Pancreas (tissue), 10 donors: ENCODE measurements around the gene ACOT13. TPM values are rescaled to one million over a fixed set of nuclear protein-coding genes. Genes with fewer than 3 reads are reported as not detected.
"Not testable (repeated sequence)": the region's sequence is repeated elsewhere in the genome, so short reads cannot be mapped to it uniquely, and the experiment has no call there.

ENCODE experiments used
- ATAC-seq, 4 donors: fragments of 200-7000 bp; cut with Tn5 transposase; one replicate each; pipeline versions ENCODE4 v1.8.0 to v1.9.1; 2020; ENCODE audit warnings: mild to moderate bottlenecking in 4 of 4, moderate library complexity in 4 of 4
- DNase-seq, 6 donors: peaks; one replicate each; pipeline ENCODE4 v3.0.0-alpha.2; 2020
- FAIRE-seq: peaks from 2 replicates; lab custom pipeline; 2012; peaks lifted over from hg19 to GRCh38; lab: Jason Lieb, UNC
- H3K27ac ChIP-seq, 4 donors: fragments of 200-600 bp; sonication (generic); 1 replicate in 3 of 4; 2 replicates in 1 of 4; pipeline versions ENCODE4 v1.5.0 to v1.8.0; 2020
- H3K27me3 ChIP-seq, 4 donors: fragments of 200-600 bp; one replicate each; pipeline ENCODE4 v1.8.0; 2021
- H3K36me3 ChIP-seq, 3 donors: fragments of 200-600 bp; sonication (generic) in 1 of 3; one replicate each; pipeline versions ENCODE4 v1.5.0 to v1.8.0; 2020 to 2021
- H3K4me1 ChIP-seq, 3 donors: fragments of 200-600 bp; one replicate each; pipeline ENCODE4 v1.8.0; 2021
- H3K4me3 ChIP-seq, 4 donors: fragments of 200-600 bp; sonication (generic) in 2 of 4; one replicate each; pipeline versions ENCODE4 v1.5.0 to v1.8.0; 2020 to 2021
- H3K9me3 ChIP-seq, 4 donors: fragments of 200-600 bp; one replicate each; pipeline ENCODE4 v1.8.0; 2021
- CTCF ChIP-seq, 4 donors: fragments of 200-600 bp; sonication (generic) in 3 of 4; IDR thresholded peaks; one replicate each; pipeline versions ENCODE4 v1.5.0 to v1.8.0; 2021; ENCODE audit warnings: antibody characterized with exemption in 4 of 4
- WGBS, 2 donors: extraction: QIAGEN DNeasy Blood & Tissue Kit; methylation state at CpG; one replicate each; pipeline ENCODE4 v1.1.7; 2013; 5-methylcytosine and 5-hydroxymethylcytosine counted together
- intact Hi-C, 3 donors: fragments of 100-400 bp; cut with DNase I; formaldehyde crosslinking; loops; one replicate each; pipeline versions ENCODE4 v1.11.1 to v1.14.2; 2022
- polyA plus RNA-seq, 2 donors: library from polyadenylated mRNA; stranded (reverse); fragments of 200-250 nt; gene quantifications; one replicate each; pipeline ENCODE4 v1.2.3, GENCODE V29; 2013
- total RNA-seq, 6 donors: library from RNA; stranded (reverse); fragmentation: NEBNext Ultra II Directional in 4 of 6; extraction: Animal tissue kit (Norgen Biotek cat#: 25700) in 4 of 6; gene quantifications; one replicate each; pipeline versions ENCODE4 v1.2.1 to v1.2.4, GENCODE V29; 2021 to 2023
- donor health status: healthy with polysubstance abuse.
- donor health status: DM: no; HTN: no; CAD: no; lungs with moderate emphysema.
- donor health status: DM: no; HTN: no; CAD: no.
- donor health status: control.
- donor health status: control.
- donor health status: Bipolar disorder and iron deficiency.
- donor health status: DM: yes; HTN: yes; CAD: no.
- donor health status: DM: no; HTN: no; CAD: no.
- donor health status: DM: no; HTN: no; CAD: no.
- donor health status: DM: yes; HTN: yes; CAD: no.

The ACOT13 gene
- total and polyA plus RNA-seq, 8 donors = 7.1 to 17.7 (median 10.2) TPM

GRCh38 chr6:24659561-24659960, 7.3 kb upstream of the ACOT13 start:
- Histone ChIP-seq H3K36me3 (peaks cover 0 to 3% (median under 1%) of the 10 kb centered on the region in 3 donors), H3K27me3 (no peaks in the 10 kb centered on the region), H3K9me3 (no peaks in the 10 kb centered on the region), H3K4me3 (no peak overlapping the region), H3K4me1 (peaks cover 0 to 6% (median 2%) of the 10 kb centered on the region in 3 donors), H3K27ac (peak overlapping the region in 1 of 4 donors; percentile 14)
- intact Hi-C loops = no loop called here
- FAIRE-seq (no peak), DNase-seq (no peak), ATAC-seq (peak in 1 of 4 donors; percentile 47)
- no peak for TF ChIP-seq CTCF (IDR thresholded peaks at IDR 0.05)
- 51 to 54% methylated on average over 1 of the region's 1 CpG for WGBS, 2 donors

- DNase-seq (no peak), ATAC-seq (no peak), FAIRE-seq (no peak)
- Histone ChIP-seq H3K9me3 (no peaks in the 10 kb centered on the region), H3K4me1 (peaks cover 4 to 6% (median 6%) of the 10 kb centered on the region in 3 donors), H3K36me3 (peaks cover 0 to 3% (median 0%) of the 10 kb centered on the region in 3 donors), H3K27ac (no peak overlapping the region), H3K4me3 (no peak overlapping the region), H3K27me3 (no peaks in the 10 kb centered on the region)
- intact Hi-C loops = no loop called here
- 88 to 91% methylated on average over 2 of the region's 2 CpGs for WGBS, 2 donors
- no peak for TF ChIP-seq CTCF (IDR thresholded peaks at IDR 0.05)
These were observed 6.8 kb upstream of the ACOT13 start for GRCh38 chr6:24660105-24660504.

GRCh38 chr6:24661759-24662158, 5.1 kb upstream of the ACOT13 start:
- peaks cover 0 to 13% (median 12%) of the 10 kb centered on the region in 3 donors for H3K4me1 ChIP-seq
- H3K4me3 ChIP-seq, FAIRE-seq, ATAC-seq, intact Hi-C loops, H3K9me3 ChIP-seq, DNase-seq, H3K36me3 ChIP-seq, H3K27me3 ChIP-seq, H3K27ac ChIP-seq: not testable (repeated sequence)
- WGBS, 2 donors = 56 to 76% methylated on average over 5 of the region's 5 CpGs

- intact Hi-C loops = no loop called here
- no peak for FAIRE-seq
- 81 to 84% methylated on average over 10 of the region's 10 CpGs for WGBS, 2 donors
- Histone ChIP-seq H3K9me3 (no peaks in the 10 kb centered on the region), H3K36me3 (peaks cover 0 to 3% (median 0%) of the 10 kb centered on the region in 3 donors), H3K27ac (no peak overlapping the region), H3K4me3 (no peak overlapping the region), H3K4me1 (peaks cover 0 to 13% (median 12%) of the 10 kb centered on the region in 3 donors), H3K27me3 (no peaks in the 10 kb centered on the region)
- no peak for ATAC-seq
- no peak for DNase-seq
- no peak for TF ChIP-seq CTCF (IDR thresholded peaks at IDR 0.05)
These were observed 4.6 kb upstream of the ACOT13 start for GRCh38 chr6:24662236-24662635.

- H3K4me3 ChIP-seq = no peak overlapping the region
- H3K27ac ChIP-seq = no peak overlapping the region
- H3K4me1 ChIP-seq = peaks cover 0 to 19% (median 12%) of the 10 kb centered on the region in 3 donors
- no peak for TF ChIP-seq CTCF (IDR thresholded peaks at IDR 0.05)
- no peak for DNase-seq
- 96 to 100% methylated on average over 1 of the region's 1 CpG for WGBS, 2 donors
- ATAC-seq = no peak
- FAIRE-seq = no peak
- H3K9me3 ChIP-seq = no peaks in the 10 kb centered on the region
- intact Hi-C loops = no loop called here
- H3K36me3 ChIP-seq = peaks cover 0 to 3% (median 0%) of the 10 kb centered on the region in 3 donors
- no peaks in the 10 kb centered on the region for H3K27me3 ChIP-seq
These were observed 3.7 kb upstream of the ACOT13 start for GRCh38 chr6:24663189-24663588.
